Spleen (tissue), 7 donors: ENCODE results near the gene TXK.

ENCODE experiments used
- POLR2A ChIP-seq, 3 donors: fragments of 450-650 bp; IDR thresholded peaks; one replicate each; pipeline ENCODE4 v1.5.1; 2017; ENCODE audit warnings: antibody characterized with exemption in 3 of 3, mild to moderate bottlenecking in 1 of 3
- TF ChIP-seq, protein P1 (sequence below), 11 experiments: fragments of 200-600 bp in 7 of 11; fragments of 450-650 bp in 4 of 11; sonication (generic) in 4 of 11; IDR thresholded peaks in 8 of 11; conservative IDR thresholded peaks in 3 of 11; 1 replicate in 7 of 11; 2 replicates in 4 of 11; pipeline versions ENCODE4 v1.4.0 to v1.8.0; 2016 to 2021; ENCODE audit warnings: antibody characterized with exemption in 11 of 11, inconsistent platforms in 4 of 11, mild to moderate bottlenecking in 1 of 11
- donor health status: DM: no; HTN: no; CAD: no; lungs with moderate emphysema.
- donor health status: DM: no; HTN: no; CAD: no.
- donor health status: DM: no; HTN: no; CAD: no.

DNA sequence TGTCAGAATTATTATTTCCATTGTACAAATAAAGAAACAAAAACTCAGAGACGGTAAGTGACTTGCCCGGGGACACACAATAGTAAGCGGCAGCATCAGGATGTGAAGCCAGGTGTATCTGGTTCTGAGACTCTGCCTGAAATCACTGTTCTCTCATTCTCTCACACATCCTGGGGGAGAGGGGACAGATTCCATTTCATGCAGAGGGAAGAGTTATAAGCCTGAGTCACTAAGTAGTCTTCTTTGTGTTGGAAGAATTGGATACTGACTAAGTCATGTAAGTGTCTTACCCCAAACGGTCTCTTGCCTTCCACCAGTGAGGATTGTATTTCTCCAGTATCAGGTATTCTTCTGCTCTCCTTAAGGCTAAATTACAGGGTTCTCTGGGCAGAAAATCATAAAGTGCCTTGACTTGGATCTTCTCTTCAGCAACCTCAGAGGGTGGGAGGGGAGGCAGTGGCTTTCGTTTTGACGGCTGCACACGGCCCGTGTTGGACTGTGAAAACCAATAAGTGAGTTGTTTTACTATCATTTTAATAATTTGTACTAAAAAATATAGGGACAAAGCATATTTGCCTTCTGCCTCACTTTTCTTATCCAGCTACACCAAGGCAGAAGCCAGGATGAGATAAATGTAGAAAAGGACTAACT, 21.9 kb downstream of the TXK start:
- TF ChIP-seq, protein P1, sequence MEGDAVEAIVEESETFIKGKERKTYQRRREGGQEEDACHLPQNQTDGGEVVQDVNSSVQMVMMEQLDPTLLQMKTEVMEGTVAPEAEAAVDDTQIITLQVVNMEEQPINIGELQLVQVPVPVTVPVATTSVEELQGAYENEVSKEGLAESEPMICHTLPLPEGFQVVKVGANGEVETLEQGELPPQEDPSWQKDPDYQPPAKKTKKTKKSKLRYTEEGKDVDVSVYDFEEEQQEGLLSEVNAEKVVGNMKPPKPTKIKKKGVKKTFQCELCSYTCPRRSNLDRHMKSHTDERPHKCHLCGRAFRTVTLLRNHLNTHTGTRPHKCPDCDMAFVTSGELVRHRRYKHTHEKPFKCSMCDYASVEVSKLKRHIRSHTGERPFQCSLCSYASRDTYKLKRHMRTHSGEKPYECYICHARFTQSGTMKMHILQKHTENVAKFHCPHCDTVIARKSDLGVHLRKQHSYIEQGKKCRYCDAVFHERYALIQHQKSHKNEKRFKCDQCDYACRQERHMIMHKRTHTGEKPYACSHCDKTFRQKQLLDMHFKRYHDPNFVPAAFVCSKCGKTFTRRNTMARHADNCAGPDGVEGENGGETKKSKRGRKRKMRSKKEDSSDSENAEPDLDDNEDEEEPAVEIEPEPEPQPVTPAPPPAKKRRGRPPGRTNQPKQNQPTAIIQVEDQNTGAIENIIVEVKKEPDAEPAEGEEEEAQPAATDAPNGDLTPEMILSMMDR (IDR thresholded peaks at IDR 0.05 in 8 of 11, conservative IDR thresholded peaks at IDR 0.05 in 3 of 11), result no peak
- TF ChIP-seq POLR2A (IDR thresholded peaks at IDR 0.05), result no peak
